DMS114 treated with DMSO at 0.1 percent for 48 hours (cell line): ENCODE measurements around the gene LUC7L3.
"Not testable (repeated sequence)": the region's sequence is repeated elsewhere in the genome, so short reads cannot be mapped to it uniquely, and the experiment has no call there.

Experiments
- DNase-seq: peaks from one replicate; lab custom pipeline; 2025; ENCODE audit not compliant: unreplicated experiment; lab: John Stamatoyannopoulos, UW

Gene LUC7L3

DNA sequence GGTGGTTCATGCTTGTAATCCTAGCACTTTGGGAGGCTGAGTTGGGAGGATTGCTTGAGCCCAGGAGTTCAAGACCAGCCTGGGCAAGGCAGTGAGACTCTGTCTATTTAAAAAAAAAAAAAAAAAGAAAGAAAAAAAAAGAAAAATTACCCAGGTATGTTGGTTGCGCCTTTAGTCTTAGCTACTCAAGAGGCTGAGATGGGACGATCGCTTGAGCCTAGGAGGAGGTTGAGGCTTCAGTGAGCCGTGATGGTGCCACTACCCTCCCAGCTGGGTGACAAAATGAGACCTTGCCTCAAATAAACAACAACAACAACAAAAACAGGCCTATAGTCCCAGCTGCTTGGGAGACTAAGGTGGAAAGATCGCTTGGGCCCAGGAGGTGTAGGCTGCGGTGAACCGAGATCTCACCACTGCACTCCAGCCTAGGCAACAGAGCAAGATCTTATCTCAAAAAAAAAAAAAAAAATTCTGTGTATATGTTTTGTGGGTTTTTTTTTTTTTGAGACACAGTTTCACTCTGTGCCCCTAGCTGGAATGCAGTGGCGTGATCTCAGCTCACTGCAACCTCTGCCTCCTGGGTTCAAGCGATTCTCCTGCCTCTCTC, 60.4 kb downstream of the LUC7L3 start:
- no peak for DNase-seq

DNA sequence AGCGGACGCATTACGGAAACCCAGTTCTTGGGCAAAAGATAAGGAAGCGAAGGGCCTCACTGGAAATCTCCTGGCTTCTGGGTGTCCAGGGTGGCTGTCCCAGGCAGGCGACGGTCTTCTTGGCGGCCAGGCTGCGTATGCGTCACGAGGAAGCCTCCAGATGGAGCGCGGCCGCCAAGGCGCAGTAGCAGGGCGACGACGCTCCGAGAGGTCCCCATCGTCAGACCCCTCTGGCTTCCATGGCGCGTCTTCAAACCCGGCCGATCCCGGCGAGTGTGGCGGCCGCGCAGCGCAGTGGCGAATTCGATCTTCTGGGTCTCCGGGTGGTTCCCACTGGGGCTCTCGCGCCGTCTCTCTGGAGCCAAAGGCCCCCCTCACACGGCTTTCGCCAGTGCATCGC, 61.8 kb downstream of the LUC7L3 start:
- no peak for DNase-seq

DNA sequence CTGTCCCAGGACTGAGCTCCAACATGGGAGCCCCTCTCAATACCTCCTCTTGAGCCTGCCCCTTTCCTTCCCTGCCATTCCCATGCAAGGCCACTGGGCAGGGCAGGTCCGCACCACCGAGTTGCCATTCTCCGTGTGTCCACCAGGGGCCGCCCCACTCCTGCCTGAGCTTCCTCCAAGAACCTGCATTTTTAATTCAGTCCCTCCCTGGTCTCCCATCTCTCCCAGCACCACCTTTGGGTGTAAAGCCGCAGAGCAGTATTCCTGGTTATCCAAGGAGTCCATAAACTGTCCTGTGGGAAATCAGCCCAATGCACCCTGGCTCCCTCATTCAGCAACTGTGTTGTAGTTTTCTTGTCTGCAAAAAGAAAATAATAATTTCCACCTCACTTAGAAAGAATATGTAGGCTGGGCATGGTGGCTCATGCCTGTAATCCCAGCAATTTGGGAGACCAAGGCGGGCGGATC, 63.8 kb downstream of the LUC7L3 start:
- peak; percentile 74 for DNase-seq

DNA sequence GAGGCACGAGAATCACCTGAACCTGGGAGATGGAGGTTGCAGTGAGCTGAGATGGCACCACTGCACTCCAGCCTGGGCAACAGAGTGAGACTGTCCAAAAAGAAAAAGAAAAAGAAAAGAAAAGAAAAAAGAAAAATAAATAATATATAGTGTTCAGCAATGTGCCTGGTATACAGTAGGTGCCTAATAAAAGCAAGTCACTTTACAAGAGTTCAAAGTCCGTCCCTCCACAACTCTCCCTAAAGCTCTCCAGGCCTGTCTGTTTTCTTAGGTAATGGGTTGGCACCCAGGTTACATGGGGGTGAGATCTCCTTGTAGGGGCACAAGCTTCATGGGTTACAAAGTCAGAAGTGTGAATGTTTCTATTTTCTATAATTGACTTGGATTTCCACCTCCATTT, 64.5 kb downstream of the LUC7L3 start:
- DNase-seq: no peak

DNA sequence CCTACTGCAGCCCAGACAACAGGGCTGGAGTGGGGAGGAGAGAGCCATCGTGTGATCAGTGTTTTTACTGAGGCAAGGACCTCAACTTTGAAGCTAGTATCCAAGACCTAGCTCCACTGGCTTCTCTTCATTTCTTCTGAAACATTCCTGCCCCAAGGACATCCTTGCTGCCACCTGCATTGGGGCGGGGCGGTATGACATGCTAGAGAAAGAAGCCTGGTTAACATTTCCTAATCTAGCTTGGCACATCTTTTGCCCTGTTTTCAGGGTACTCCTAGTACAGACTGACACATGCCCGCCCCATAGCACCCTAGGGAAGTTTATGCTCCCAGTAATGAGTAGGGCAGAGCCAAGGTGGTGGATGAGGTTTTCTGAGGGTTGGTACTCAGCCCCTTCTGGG, 65.7 kb downstream of the LUC7L3 start:
- DNase-seq: no peak

DNA sequence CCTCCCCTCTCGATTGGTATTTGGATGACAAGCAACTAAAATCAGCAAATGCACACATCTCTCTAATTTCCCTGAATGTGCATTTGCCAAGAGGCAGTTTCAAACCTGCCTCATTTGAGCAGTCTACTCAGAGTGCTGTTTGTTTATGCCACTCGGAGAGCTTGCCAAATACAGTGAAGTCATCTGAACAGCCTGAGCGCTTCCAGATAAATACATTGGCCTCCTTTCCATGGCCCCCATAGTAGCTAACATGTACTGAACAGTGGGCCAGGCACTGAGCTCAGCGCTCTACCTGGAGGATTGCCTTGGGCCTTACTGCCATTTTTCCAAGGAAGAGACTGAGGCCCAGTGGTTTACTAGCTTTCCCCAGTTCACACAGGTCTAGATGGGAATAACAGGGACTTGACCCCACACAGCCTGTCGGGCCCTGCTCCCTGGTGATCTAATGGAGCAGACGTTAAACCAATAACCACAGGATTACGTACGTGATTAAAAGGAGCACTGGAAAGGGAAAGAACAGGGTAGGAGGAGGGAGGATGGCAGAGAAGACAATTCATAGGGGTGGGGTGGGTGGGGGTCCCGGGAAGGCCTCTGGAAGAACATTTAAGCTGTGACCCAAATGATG, 66.7 kb downstream of the LUC7L3 start:
- no peak for DNase-seq

DNA sequence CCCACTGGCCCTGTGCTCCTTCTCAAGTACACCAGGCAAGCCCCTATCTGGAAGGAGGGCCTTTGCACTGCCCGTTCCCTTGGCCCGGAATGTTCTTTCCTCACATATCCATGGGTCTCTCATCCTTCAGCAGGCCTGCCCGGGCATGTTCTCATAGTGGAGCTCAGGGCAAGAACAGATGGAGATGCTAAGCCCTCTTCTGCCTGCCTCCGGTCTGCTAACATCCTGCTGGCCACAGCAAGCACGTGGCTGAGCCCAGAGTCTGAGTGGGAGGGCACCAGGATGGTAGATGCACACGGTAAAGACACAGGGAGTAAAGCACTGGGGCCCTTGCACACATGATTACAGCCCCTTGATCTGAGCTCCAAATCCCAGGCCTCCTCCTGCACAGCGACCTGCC, 67.7 kb downstream of the LUC7L3 start:
- no peak for DNase-seq

DNA sequence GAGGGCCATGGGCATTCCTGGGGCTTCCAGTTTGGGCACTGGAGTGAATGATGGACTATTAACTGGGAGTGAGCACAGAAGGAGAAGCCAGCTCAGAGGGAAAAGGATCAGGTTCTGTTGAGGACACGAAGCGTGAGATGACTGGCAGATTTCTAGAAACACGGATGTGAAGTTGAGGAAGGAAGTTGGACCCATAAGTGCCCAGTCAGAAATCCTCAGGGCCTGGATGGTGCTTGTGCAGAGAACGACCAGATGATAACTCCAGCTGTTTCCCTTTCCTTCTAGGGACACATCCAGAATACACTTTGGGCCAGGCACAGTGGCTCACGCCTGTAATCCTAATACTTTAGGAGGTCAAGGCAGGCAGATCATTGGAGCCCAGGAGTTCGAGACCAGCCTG, 71.2 kb downstream of the LUC7L3 start:
- DNase-seq: no peak

DNA sequence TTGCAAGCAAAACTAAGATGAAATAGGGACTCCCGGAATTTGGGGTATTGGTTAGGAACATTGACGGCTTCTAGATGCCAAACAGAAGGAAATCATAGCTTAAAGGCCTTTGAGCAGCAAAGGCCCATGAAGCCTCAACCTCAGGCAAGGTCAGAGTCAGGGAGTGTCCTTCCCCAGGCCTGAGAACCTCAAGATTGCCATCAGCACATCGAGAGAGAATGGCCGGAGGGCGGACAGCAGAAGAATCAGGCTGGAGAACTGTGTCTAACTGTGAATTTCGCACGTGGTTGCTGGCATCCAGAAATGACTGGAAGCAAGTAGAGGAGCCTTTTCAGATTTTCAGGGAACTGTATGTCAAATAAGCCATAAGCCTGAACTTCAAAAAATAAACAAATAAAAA, 72.7 kb downstream of the LUC7L3 start:
- DNase-seq: no peak

DNA sequence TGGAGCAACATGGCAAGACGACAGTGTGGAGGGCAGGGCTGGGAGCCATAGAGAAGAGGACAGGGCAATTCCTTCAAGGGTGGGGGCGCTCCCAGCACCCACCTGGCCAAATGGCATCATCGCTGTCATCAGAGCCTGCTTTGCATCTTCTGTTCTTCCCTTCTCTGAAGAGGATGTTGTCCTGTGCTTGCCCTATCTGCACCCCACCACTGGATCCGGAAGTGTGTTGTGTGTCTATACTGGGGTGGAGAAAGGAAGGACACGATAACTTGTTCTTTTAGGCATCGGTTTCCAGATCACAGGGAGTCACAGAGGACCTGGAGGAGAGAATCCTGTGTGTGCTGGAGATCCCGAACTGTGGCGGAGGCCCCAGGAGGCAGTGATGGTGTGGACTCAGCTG, 73.6 kb downstream of the LUC7L3 start:
- DNase-seq: no peak

DNA sequence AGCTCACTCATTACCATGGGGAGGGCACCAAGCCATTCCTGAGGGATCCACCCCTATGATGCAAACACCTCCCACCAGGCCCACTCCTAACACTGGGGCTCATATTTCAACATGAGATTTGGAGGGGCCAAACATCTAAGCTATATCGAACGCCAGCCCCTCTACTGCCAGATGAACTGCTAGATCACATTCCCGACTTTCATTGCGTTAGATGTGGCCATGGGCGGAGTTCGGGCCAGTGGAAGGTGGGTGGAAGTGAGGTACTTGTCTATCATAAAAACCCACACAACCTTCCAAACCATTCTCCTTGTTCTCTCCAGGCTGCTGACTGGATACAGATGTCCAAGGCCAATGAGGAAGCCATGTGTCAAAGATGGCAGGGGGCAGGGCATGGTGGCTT, 75.0 kb downstream of the LUC7L3 start:
- DNase-seq: no peak

DNA sequence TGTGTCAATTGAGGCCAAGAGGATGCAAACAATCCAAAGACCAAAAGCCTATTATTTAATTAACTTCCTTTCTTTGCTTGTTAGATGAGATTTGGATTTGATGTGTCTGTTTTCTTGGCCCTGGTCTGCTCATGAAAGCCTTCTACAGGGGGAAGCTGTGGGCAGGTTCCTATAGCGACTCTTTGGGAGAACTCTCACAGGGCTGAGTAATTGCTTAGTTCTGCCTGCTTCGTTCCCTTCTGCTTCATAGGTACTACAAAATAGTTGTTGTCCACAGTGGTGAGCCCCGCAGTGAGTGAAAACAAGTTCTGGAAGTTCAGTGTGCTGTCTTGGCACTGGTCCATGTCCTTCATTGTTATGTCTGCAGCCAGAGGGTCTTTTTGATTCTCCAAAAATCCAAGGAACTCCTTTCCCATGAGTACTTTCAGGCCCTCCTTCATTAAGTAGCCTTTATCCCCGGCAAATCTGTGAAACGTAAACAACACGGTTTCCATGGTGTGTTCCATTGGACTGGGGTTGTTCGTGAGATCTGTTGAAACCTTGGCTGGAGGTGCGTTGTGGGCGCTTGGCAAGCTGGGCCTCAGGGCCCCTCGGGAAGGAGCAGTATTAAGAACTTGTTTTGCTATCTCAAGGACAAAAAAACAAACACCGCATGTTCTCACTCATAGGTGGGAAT, 77.9 kb downstream of the LUC7L3 start:
- no peak for DNase-seq

DNA sequence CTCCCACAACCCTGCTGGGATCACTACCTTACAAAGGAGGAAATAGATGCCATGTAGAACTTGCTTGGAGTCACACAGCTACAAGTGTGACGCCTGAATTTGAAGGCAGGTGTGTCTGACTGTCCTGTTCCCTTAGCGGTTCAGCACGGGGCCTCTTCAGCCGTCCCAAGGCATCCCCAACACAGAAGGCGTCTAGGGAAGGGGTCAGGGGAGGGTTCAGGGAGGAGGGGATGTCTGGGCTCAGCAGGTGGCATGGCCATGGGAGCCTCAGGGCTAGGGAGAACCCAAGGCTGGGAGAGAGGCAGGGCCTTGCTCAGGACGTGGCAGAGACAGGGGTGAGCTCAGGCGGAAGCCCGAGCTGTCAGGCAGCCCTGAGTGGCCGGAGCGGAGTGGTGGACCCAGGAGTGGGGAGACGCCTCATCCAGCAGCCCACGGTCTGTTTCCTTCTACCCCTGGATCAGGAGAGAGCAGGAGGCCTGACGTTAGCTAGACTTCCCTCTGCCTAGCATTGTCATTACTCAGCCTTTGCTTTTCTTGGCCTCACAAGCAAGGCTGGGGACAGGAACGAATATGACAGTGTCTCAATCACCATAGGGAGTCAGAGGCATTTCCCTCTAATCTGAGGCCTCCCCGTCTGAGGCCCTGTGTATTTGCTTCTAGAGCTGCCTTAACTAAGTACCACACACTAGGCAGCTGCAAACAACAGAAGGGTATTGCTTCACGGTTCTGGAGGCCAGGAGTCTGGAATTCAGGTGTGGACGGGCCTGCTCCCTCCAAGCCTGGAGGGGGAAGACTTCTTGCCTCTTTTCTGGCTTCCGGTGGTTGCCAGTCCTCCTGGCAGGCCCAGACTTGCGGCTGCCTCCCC, 79.3 kb downstream of the LUC7L3 start:
- no peak for DNase-seq

DNA sequence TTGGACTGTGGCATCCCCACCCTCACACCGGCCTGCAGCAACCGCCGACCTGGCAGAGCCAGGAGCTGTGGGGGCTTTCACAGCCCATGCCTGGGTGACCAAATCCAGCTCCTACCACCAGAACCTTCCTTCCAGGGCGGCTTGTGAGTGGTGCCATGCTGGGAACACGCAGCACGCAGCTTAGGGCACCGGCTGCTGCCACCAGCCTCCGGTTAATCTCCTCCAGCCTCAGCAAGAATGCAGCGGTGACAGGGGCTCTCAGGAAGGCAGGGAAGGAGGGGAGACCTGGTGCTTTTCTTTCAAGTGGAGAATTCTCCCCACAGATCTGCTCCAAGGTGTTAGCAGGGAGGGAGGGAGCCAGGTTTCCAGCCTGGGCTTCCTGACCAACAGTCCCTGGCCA, 80.2 kb downstream of the LUC7L3 start:
- no peak for DNase-seq

DNA sequence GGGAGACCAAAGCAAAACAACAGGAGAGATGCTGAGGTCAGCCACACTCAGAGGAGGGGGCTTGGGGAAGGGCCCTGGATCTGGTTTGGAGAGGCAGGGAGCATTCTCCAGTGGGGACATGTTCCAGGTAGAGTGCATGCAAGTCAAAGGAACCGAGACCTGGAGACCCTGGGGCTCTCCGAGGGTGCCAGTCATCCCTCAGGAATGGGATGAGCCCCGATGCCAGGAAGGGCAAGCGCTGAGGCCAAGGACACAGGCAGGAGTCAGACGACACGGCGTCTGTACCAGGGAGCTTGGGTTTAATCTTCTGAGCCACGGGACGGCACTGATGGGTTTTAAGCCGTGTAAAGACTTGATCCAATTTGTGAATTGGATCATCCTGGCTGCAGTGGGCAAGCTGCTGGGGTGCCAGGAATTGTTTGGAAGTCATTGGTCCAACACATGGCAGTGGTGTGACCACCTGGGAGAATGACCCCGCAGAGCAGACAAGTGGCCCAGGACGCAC, 80.8 kb downstream of the LUC7L3 start:
- DNase-seq: no peak

DNA sequence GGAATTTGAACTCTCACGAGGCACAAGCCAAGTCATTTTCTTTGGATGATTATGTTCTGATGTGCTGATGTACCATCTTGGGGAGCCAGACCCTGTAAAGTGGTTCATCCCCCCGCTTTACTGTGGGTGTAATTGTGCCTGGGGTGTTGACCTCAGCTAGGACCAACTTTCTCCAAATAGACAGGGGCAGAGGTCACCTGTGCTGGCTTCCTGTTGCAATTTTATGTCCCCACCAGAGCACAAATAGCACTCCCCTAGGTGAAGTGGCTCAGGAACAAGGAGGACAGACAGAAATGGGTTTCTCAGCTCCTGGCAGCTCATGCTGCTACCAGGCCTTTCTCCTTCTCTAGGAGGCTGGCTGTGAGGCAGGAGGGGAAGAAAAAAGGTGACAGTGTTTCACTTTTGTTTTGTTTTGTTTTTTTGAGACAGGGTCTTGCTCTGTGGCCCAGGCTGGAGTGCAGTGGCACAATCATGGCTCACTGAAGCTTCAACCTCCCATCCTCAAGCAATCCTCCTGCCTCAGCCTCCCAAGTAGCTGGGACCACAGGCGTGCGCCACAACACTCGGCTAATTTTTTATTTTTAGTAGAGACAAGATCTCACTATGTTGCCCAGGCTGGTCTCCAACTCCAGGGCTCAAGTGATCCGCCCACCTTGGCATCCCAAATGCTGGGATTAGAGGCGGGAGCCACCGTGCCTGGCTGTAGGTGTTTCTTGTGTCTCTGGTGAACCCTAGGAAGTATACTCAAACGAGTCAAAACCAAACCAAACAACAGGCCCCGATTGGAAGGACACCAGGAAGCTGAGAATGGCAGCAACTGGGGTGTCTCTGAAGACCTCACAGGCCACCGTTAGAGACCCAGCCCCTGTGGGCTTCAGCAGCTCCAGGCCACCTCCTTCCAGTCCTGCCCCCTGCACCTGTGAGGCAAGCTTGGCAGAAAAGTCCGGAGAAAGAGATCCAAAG, 83.5 kb downstream of the LUC7L3 start:
- no peak for DNase-seq

DNA sequence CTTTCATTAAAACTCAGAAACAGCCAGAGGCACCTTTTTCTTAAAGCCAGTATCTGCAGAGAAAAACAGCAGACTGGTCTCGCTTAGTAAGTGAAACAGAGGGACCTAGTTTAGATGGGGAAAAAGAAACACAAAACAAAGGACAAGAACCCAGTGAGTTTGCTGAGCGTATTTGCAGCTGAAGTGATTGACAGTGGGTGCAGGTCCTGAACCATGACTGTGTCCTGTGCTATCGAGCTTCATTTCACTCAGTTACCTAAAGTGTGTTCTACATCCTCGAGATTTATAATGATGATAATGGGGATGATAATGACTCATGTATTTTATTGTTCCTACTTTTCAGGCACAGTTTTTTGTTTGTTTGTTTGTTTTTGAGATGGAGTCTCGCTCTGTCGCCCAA, 84.3 kb downstream of the LUC7L3 start:
- no peak for DNase-seq

DNA sequence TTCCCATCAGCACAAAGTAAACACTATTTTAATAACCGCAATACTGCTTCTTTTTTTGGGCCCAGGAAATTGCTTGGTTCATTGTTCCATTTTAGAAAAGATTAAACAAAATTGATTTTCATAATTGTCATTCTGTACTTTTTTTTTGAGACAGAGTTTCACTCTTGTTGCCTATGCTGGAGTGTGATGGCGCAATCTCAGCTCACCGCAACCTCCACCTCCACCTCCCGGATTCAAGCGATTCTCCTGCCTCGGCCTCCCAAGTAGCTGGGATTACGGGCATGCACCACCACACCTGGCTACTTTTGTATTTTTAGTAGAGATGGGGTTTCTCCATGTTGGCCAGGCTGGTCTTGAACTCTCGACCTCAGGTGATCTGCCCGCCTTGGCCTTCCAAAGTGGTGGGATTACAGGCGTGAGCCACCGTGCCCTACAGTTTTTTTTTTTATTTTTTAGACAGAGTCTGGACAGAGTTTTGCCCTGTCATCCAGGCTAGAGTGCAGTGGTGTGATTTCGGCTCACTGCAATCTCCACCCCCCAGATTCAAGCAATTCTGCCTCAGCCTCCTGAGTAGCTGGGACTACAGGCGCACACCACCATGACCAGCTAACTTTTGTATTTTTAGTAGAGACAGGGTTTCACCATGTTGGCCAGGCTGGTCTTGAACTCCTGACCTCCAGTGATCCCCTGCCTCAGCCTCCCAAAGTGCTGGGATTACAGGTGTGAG, 85.5 kb downstream of the LUC7L3 start:
- not testable (repeated sequence) for DNase-seq

DNA sequence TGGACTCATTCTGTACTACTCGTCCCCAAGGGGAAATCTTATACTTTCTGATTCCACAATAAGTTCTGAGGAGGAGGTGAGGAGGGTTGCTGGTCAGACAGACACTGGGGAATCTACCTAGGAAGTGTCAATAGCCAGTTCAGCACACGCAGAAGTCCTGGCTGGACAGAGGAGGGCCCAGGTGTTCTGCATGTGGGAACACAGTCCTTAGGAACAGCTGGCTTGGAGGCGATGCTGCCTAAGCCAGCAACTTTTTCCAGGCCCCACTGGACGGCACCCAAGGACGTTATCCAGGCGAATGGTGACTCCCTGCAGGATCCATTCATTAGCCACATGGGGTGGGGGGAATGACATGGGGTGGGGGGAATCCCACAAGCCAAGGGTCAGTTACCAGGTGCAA, 86.1 kb downstream of the LUC7L3 start:
- DNase-seq: no peak
